Neural cell (in vitro differentiated cells): ENCODE data around the gene P3H2. TPM values are rescaled to one million over a fixed set of nuclear protein-coding genes. Genes with fewer than 3 reads are reported as not detected.

Experiments used
- H2AFZ ChIP-seq: fragments of 200-600, 300-800 bp; sonication (generic), shearing (Covaris generic); 2 replicates; pipeline ENCODE4 v1.6.0; 2014; ENCODE audit warnings: low read depth, mild to moderate bottlenecking, antibody characterized with exemption, low read length, moderate library complexity
- H3F3A ChIP-seq: fragments of 200-600 bp; shearing (Covaris generic); 2 replicates; pipeline ENCODE4 v1.6.1; 2016; ENCODE audit warnings: mild to moderate bottlenecking, moderate library complexity, mixed read lengths, antibody characterized with exemption, low read length; ENCODE audit not compliant: insufficient read depth, poor library complexity, severe bottlenecking
- H3K27ac ChIP-seq: fragments of 200-600, 300-800 bp; sonication (generic), shearing (Covaris generic); 2 replicates; pipeline ENCODE4 v1.5.1; 2014; ENCODE audit warnings: mild to moderate bottlenecking, low read length, moderate library complexity
- H3K27me3 ChIP-seq: fragments of 300-800, 200-600 bp; sonication (generic), shearing (Covaris generic); 2 replicates; pipeline ENCODE4 v1.6.0; 2014; ENCODE audit warnings: mild to moderate bottlenecking, low read depth, low read length, moderate library complexity; ENCODE audit not compliant: insufficient read depth
- H3K36me3 ChIP-seq: fragments of 300-800, 200-600 bp; sonication (generic), shearing (Covaris generic); 2 replicates; pipeline ENCODE4 v1.5.1; 2014; ENCODE audit warnings: mild to moderate bottlenecking, antibody characterized with exemption, low read length, moderate library complexity; ENCODE audit not compliant: insufficient read depth
- H3K4me2 ChIP-seq: fragments of 300-800, 200-600 bp; sonication (generic), shearing (Covaris generic); 2 replicates; pipeline ENCODE4 v1.6.0; 2014; ENCODE audit warnings: mild to moderate bottlenecking, low read length
- H3K4me3 ChIP-seq: fragments of 300-800, 200-600 bp; sonication (generic), shearing (Covaris generic); 2 replicates; pipeline ENCODE4 v1.5.1; 2014; ENCODE audit warnings: mild to moderate bottlenecking, low read length, moderate library complexity
- H3K79me2 ChIP-seq: fragments of 200-600 bp; shearing (Covaris generic); replicated peaks from 2 replicates; pipeline ENCODE4 v1.6.0; 2014; ENCODE audit warnings: mild to moderate bottlenecking, low read length, moderate library complexity; ENCODE audit not compliant: insufficient read depth
- H3K9ac ChIP-seq: fragments of 300-800, 200-600 bp; sonication (generic), shearing (Covaris generic); 2 replicates; pipeline ENCODE4 v1.6.1; 2016; ENCODE audit warnings: mild to moderate bottlenecking, low read length, mixed read lengths
- H3K9me2 ChIP-seq: fragments of 200-600 bp; shearing (Covaris generic); 2 replicates; pipeline ENCODE4 v1.6.1; 2016; ENCODE audit warnings: mild to moderate bottlenecking, low read length, mixed read lengths; ENCODE audit not compliant: insufficient read depth
- H3K9me3 ChIP-seq: fragments of 200-600, 300-800 bp; sonication (generic), shearing (Covaris generic); 2 replicates; pipeline ENCODE4 v1.6.1; 2016; ENCODE audit warnings: mild to moderate bottlenecking, mixed run types, low read length, moderate library complexity, mixed read lengths
- H4K20me1 ChIP-seq: fragments of 200-600 bp; shearing (Covaris generic); 2 replicates; pipeline ENCODE4 v1.6.1; 2016; ENCODE audit warnings: mild to moderate bottlenecking, mixed run types; ENCODE audit not compliant: insufficient read depth
- EP300 ChIP-seq: fragments of 450-650 bp; conservative IDR thresholded peaks from 2 replicates; pipeline ENCODE4 v1.6.1; 2014; ENCODE audit warnings: antibody characterized with exemption, mild to moderate bottlenecking, moderate library complexity; ENCODE audit not compliant: poor library complexity, severe bottlenecking
- EZH2 ChIP-seq: fragments of 200-600, 300-800 bp; shearing (Covaris generic), sonication (generic); IDR thresholded peaks from 2 replicates; pipeline ENCODE4 v1.6.1; 2014; ENCODE audit warnings: antibody characterized with exemption, low read length, borderline replicate concordance, mild to moderate bottlenecking; ENCODE audit not compliant: insufficient read depth, poor library complexity, severe bottlenecking
- MXI1 ChIP-seq: fragments of 450-650 bp; conservative IDR thresholded peaks from 2 replicates; pipeline ENCODE4 v1.6.1; 2014; ENCODE audit warnings: antibody characterized with exemption, mild to moderate bottlenecking; ENCODE audit not compliant: poor library complexity, severe bottlenecking
- POLR2AphosphoS5 ChIP-seq: IDR thresholded peaks from 2 replicates; pipeline ENCODE4 v1.6.1; 2012
- RAD21 ChIP-seq: fragments of 450-650 bp; conservative IDR thresholded peaks from 2 replicates; pipeline ENCODE4 v1.6.1; 2014; ENCODE audit warnings: antibody characterized with exemption, mild to moderate bottlenecking, moderate library complexity
- SMC3 ChIP-seq: fragments of 450-650 bp; conservative IDR thresholded peaks from 2 replicates; pipeline ENCODE4 v1.6.1; 2014; ENCODE audit warnings: antibody characterized with exemption, mild to moderate bottlenecking, moderate library complexity; ENCODE audit not compliant: poor library complexity
- TAF1 ChIP-seq: IDR thresholded peaks from 2 replicates; pipeline ENCODE4 v1.6.1; 2012; ENCODE audit warnings: low read depth
- polyA plus RNA-seq: library from polyadenylated mRNA; depleted of rRNA; stranded (reverse); fragments of >200 nt; gene quantifications from 2 replicates; pipeline ENCODE4 v1.2.3, GENCODE V29; 2014
- TF ChIP-seq, protein P1 (sequence below): IDR thresholded peaks from 2 replicates; pipeline ENCODE4 v1.6.1; 2012; ENCODE audit warnings: borderline replicate concordance
- TF ChIP-seq, protein P2 (sequence below): fragments of 450-650 bp; IDR thresholded peaks from 2 replicates; pipeline ENCODE4 v1.5.1; 2014; ENCODE audit warnings: antibody characterized with exemption, mild to moderate bottlenecking, moderate library complexity; ENCODE audit not compliant: poor library complexity, severe bottlenecking

The P3H2 gene
- polyA plus RNA-seq, 1 donor from 2014 or later: 0.68 TPM

DNA sequence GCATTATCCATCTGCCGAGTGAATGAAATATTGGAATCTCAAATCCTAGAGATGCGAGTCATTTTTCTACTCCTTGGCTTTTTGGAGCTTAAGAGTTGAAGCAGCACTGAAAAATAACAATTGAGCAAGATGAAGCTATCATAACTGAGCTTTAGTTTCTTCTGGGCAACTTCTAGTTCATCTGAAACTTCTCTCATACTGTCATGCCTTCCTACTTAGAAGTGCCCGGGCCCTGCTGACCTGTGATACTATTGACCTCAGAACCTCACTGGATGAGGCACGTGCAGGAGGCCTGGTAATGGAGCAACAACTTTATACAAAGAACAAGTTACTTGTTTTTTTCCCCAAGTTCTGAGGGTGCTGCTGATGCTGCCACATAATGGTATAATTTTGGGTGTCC, 48.5 kb upstream of the P3H2 start:
- no peaks in the 10 kb centered on the region for H3K9me3 ChIP-seq
- no peaks in the 10 kb centered on the region for H3K79me2 ChIP-seq
- H3K27ac ChIP-seq: no peak overlapping the region
- H2AFZ ChIP-seq: no peak overlapping the region
- no peaks in the 10 kb centered on the region for H3K27me3 ChIP-seq
- H3K4me2 ChIP-seq: no peak overlapping the region
- no peak overlapping the region for H3K4me3 ChIP-seq
- no peaks in the 10 kb centered on the region for H3F3A ChIP-seq
- H3K36me3 ChIP-seq: no peaks in the 10 kb centered on the region
- no peaks in the 10 kb centered on the region for H3K9me2 ChIP-seq
- H4K20me1 ChIP-seq: no peaks in the 10 kb centered on the region
- H3K9ac ChIP-seq: no peak overlapping the region
- TF ChIP-seq MXI1 (no peak), TAF1 (no peak), EP300 (no peak), EZH2 (no peak), RAD21 (no peak), SMC3 (no peak), POLR2AphosphoS5 (no peak)
- TF ChIP-seq, protein P1, sequence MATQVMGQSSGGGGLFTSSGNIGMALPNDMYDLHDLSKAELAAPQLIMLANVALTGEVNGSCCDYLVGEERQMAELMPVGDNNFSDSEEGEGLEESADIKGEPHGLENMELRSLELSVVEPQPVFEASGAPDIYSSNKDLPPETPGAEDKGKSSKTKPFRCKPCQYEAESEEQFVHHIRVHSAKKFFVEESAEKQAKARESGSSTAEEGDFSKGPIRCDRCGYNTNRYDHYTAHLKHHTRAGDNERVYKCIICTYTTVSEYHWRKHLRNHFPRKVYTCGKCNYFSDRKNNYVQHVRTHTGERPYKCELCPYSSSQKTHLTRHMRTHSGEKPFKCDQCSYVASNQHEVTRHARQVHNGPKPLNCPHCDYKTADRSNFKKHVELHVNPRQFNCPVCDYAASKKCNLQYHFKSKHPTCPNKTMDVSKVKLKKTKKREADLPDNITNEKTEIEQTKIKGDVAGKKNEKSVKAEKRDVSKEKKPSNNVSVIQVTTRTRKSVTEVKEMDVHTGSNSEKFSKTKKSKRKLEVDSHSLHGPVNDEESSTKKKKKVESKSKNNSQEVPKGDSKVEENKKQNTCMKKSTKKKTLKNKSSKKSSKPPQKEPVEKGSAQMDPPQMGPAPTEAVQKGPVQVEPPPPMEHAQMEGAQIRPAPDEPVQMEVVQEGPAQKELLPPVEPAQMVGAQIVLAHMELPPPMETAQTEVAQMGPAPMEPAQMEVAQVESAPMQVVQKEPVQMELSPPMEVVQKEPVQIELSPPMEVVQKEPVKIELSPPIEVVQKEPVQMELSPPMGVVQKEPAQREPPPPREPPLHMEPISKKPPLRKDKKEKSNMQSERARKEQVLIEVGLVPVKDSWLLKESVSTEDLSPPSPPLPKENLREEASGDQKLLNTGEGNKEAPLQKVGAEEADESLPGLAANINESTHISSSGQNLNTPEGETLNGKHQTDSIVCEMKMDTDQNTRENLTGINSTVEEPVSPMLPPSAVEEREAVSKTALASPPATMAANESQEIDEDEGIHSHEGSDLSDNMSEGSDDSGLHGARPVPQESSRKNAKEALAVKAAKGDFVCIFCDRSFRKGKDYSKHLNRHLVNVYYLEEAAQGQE: no peak
- TF ChIP-seq, protein P2, sequence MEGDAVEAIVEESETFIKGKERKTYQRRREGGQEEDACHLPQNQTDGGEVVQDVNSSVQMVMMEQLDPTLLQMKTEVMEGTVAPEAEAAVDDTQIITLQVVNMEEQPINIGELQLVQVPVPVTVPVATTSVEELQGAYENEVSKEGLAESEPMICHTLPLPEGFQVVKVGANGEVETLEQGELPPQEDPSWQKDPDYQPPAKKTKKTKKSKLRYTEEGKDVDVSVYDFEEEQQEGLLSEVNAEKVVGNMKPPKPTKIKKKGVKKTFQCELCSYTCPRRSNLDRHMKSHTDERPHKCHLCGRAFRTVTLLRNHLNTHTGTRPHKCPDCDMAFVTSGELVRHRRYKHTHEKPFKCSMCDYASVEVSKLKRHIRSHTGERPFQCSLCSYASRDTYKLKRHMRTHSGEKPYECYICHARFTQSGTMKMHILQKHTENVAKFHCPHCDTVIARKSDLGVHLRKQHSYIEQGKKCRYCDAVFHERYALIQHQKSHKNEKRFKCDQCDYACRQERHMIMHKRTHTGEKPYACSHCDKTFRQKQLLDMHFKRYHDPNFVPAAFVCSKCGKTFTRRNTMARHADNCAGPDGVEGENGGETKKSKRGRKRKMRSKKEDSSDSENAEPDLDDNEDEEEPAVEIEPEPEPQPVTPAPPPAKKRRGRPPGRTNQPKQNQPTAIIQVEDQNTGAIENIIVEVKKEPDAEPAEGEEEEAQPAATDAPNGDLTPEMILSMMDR: no peak

DNA sequence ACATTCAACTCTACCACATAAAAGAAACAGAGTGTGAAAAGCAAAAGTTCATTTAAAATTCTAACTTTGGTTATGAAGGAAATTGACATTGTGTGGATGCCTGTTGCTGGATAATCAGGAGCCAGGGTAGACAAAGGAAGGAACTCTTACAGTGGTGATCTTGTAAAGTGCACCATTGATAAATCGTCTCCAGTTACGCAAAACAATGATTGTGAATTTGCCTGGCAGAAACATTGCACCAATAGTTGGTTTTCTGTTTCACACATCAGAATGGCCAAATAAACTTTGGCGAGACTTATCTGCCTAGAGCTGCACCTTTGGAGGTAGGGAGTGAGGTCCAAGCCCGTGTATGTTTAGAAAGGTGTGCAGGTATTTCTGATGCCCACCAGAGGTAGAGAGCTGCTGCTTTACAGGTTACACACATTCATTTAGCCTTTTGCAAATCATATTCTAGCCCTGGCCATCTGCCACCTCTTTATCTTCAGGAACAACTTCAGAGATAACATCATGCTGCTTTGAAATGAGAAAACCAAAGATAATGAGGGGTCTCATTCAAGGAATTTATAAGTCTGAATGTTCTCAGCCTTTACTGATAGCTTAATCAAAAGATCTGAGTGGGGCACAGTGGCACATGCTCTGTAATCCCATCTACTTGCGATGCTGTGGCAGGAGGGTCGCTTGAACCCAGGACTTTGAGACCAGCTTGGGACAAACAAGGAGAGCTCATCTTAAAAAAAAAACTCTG, 47.4 kb upstream of the P3H2 start:
- Histone ChIP-seq H3K9me2 (no peaks in the 10 kb centered on the region), H3K79me2 (no peaks in the 10 kb centered on the region), H3K36me3 (no peaks in the 10 kb centered on the region), H3K4me3 (no peak overlapping the region), H3K9me3 (no peaks in the 10 kb centered on the region), H3K27ac (no peak overlapping the region), H4K20me1 (no peaks in the 10 kb centered on the region), H3K9ac (no peak overlapping the region), H3F3A (no peaks in the 10 kb centered on the region), H3K4me2 (no peak overlapping the region), H2AFZ (no peak overlapping the region), H3K27me3 (no peaks in the 10 kb centered on the region)
- TF ChIP-seq MXI1 (no peak), POLR2AphosphoS5 (no peak), EZH2 (no peak), RAD21 (no peak), SMC3 (no peak), EP300 (no peak)
- TF ChIP-seq, protein P1: no peak
- TF ChIP-seq, protein P2: no peak
